ENCODE data around the gene SCAMP4. TPM values are rescaled to one million over a fixed set of nuclear protein-coding genes. Genes with fewer than 3 reads are reported as not detected.

SCAMP4 gene
- total RNA-seq, 1 donor from 2014 or later, result 26.2 TPM

GRCh38 chr19:1956122-1956494 lies 50.9 kb downstream of the SCAMP4 start:
- DNase-seq (ENCODE audit: low read depth, low spot score), result no peak

- no peak for DNase-seq (ENCODE audit: low read depth, low spot score)
These were observed 51.8 kb downstream of the SCAMP4 start for GRCh38 chr19:1956868-1957492.

- DNase-seq (ENCODE audit: low read depth, low spot score), result no peak
These were observed 52.5 kb downstream of the SCAMP4 start for GRCh38 chr19:1957562-1958248.

GRCh38 chr19:1959928-1960589 lies 54.9 kb downstream of the SCAMP4 start:
- no peak for DNase-seq (ENCODE audit: low read depth, low spot score)

GRCh38 chr19:1961000-1961883 lies 56.0 kb downstream of the SCAMP4 start:
- no peak for DNase-seq (ENCODE audit: low read depth, low spot score)

GRCh38 chr19:1962674-1963073 lies 57.5 kb downstream of the SCAMP4 start:
- DNase-seq (ENCODE audit: low read depth, low spot score), result no peak

GRCh38 chr19:1967087-1967608 lies 61.9 kb downstream of the SCAMP4 start:
- no peak for DNase-seq (ENCODE audit: low read depth, low spot score)

- DNase-seq (ENCODE audit: low read depth, low spot score), result no peak
These were observed 63.3 kb downstream of the SCAMP4 start for GRCh38 chr19:1968279-1969175.

GRCh38 chr19:1969176-1970002 lies 64.2 kb downstream of the SCAMP4 start:
- DNase-seq (ENCODE audit: low read depth, low spot score), result no peak

GRCh38 chr19:1970003-1970805 lies 65.0 kb downstream of the SCAMP4 start:
- no peak for DNase-seq (ENCODE audit: low read depth, low spot score)

- no peak for DNase-seq (ENCODE audit: low read depth, low spot score)
These were observed 65.8 kb downstream of the SCAMP4 start for GRCh38 chr19:1970806-1971502.

- no peak for DNase-seq (ENCODE audit: low read depth, low spot score)
These were observed 69.4 kb downstream of the SCAMP4 start for GRCh38 chr19:1974381-1975161.

- DNase-seq (ENCODE audit: low read depth, low spot score), result no peak
These were observed 69.9 kb downstream of the SCAMP4 start for GRCh38 chr19:1975162-1975480.
